Ishikawa (cell line): Measurements from ENCODE around the gene MC5R.

Experiments used
- CEBPB ChIP-seq: IDR thresholded peaks from 2 replicates; pipeline ENCODE4 v1.6.1; 2012
- CREB1 ChIP-seq: IDR thresholded peaks from 2 replicates; pipeline ENCODE4 v1.6.1; 2012; ENCODE audit warnings: low read depth
- EGR1 ChIP-seq: IDR thresholded peaks from 2 replicates; pipeline ENCODE4 v1.6.1; 2012
- EP300 ChIP-seq: IDR thresholded peaks from 2 replicates; pipeline ENCODE4 v1.6.1; 2012; ENCODE audit warnings: borderline replicate concordance
- FOXM1 ChIP-seq: IDR thresholded peaks from 2 replicates; pipeline ENCODE4 v1.6.1; 2012; ENCODE audit warnings: low read depth, borderline replicate concordance
- NFIC ChIP-seq: IDR thresholded peaks from 2 replicates; pipeline ENCODE4 v1.6.1; 2012
- RAD21 ChIP-seq: IDR thresholded peaks from 2 replicates; pipeline ENCODE4 v1.6.1; 2012; ENCODE audit warnings: low read depth
- TAF1 ChIP-seq: IDR thresholded peaks from 2 replicates; pipeline ENCODE4 v1.6.1; 2012; ENCODE audit warnings: low read depth, mild to moderate bottlenecking
- TCF12 ChIP-seq: IDR thresholded peaks from 2 replicates; pipeline ENCODE4 v1.6.1; 2012; ENCODE audit warnings: low read depth
- TEAD4 ChIP-seq: IDR thresholded peaks from 2 replicates; pipeline ENCODE4 v1.6.1; 2012
- YY1 ChIP-seq: IDR thresholded peaks from 2 replicates; pipeline ENCODE4 v1.6.1; 2012; ENCODE audit warnings: low read depth
- ZBTB7A ChIP-seq: IDR thresholded peaks from 2 replicates; pipeline ENCODE4 v1.6.1; 2012; ENCODE audit warnings: low read depth
- TF ChIP-seq, protein P1 (sequence below): IDR thresholded peaks from 2 replicates; pipeline ENCODE4 v1.6.1; 2012; ENCODE audit warnings: low read depth, mild to moderate bottlenecking
- TF ChIP-seq, protein P2 (sequence below): IDR thresholded peaks from 2 replicates; pipeline ENCODE4 v1.6.1; 2012
- TF ChIP-seq, protein P3 (sequence below): IDR thresholded peaks from 2 replicates; pipeline ENCODE4 v1.6.1; 2012

Gene MC5R

DNA sequence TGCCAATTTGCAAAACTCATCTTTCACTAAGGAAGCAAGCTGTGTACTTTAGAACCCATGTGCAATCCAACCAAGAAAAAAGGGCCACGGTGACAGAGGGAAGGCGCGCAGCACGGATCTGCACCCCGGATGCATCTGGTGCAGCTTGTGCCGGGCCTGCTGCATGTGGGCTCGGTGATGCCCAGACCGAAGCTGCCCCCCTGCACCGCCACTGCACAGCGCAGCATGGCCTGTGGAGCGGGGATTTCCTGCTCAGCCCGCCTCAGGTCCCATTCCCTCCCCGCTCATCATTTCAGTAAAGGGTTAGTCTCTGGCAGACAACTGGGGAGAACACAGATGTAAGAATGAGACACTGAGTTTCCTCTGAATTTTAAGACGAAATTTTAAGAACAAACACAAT lies 48.4 kb downstream of the MC5R start:
- TF ChIP-seq TEAD4 (no peak), EP300 (no peak)

DNA sequence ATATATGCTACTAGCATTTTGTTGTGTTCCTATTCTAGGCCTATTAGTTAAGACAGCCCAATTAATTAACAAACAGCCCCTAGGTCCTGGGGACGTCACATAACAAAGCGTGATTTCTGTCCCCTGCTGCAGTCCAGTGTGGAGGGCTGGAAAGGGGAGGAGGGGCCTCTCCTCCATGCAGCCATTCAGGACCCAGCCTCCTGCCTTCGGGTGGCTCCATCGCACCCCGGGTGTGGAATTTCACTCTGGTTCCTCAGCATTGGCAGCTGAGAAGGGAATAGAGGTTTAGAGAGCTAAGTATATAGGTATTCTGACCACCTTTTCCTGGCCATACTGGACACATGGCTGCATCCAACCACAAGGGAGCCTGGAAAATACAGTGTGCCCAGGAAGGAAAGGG lies 49.0 kb downstream of the MC5R start:
- TF ChIP-seq NFIC (no peak), TEAD4 (no peak), TCF12 (no peak), EP300 (no peak), CREB1 (no peak), TAF1 (no peak), FOXM1 (no peak), EGR1 (no peak), YY1 (no peak), ZBTB7A (no peak), RAD21 (no peak), CEBPB (no peak)
- TF ChIP-seq, protein P1, sequence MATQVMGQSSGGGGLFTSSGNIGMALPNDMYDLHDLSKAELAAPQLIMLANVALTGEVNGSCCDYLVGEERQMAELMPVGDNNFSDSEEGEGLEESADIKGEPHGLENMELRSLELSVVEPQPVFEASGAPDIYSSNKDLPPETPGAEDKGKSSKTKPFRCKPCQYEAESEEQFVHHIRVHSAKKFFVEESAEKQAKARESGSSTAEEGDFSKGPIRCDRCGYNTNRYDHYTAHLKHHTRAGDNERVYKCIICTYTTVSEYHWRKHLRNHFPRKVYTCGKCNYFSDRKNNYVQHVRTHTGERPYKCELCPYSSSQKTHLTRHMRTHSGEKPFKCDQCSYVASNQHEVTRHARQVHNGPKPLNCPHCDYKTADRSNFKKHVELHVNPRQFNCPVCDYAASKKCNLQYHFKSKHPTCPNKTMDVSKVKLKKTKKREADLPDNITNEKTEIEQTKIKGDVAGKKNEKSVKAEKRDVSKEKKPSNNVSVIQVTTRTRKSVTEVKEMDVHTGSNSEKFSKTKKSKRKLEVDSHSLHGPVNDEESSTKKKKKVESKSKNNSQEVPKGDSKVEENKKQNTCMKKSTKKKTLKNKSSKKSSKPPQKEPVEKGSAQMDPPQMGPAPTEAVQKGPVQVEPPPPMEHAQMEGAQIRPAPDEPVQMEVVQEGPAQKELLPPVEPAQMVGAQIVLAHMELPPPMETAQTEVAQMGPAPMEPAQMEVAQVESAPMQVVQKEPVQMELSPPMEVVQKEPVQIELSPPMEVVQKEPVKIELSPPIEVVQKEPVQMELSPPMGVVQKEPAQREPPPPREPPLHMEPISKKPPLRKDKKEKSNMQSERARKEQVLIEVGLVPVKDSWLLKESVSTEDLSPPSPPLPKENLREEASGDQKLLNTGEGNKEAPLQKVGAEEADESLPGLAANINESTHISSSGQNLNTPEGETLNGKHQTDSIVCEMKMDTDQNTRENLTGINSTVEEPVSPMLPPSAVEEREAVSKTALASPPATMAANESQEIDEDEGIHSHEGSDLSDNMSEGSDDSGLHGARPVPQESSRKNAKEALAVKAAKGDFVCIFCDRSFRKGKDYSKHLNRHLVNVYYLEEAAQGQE = no peak
- TF ChIP-seq, protein P2, sequence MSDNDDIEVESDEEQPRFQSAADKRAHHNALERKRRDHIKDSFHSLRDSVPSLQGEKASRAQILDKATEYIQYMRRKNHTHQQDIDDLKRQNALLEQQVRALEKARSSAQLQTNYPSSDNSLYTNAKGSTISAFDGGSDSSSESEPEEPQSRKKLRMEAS = no peak
- TF ChIP-seq, protein P3, sequence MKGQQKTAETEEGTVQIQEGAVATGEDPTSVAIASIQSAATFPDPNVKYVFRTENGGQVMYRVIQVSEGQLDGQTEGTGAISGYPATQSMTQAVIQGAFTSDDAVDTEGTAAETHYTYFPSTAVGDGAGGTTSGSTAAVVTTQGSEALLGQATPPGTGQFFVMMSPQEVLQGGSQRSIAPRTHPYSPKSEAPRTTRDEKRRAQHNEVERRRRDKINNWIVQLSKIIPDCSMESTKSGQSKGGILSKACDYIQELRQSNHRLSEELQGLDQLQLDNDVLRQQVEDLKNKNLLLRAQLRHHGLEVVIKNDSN = no peak

DNA sequence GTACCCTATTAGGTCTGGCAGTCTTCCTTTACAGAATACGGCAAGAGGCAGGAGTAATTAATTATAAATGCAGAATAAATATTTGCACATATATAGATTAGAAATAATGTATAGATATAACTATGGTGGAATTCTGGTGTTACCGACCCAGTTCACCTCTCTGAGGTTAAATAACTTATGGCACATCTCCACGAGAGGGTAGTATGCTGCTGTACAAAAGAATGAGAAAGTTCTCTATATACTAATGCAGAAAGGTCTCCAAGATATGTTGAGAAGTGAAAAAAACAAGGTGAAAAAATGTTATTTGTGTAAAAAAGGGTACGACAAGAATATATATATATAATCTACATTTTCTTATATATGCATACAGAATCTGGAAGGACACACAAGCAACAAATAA lies 50.6 kb downstream of the MC5R start:
- TF ChIP-seq TCF12 = no peak
- no peak for TF ChIP-seq EP300
- TF ChIP-seq NFIC = no peak
- TF ChIP-seq, protein P2 = no peak
- TF ChIP-seq FOXM1 = no peak
- TF ChIP-seq CREB1 = no peak
- TF ChIP-seq, protein P3 = no peak
- no peak for TF ChIP-seq TEAD4
